Trophoblast cell (in vitro differentiated cells and primary cell): Measurements from ENCODE around the gene UPF3A.

Source experiments
- DNase-seq, 2 donors: peaks; one replicate each; pipeline ENCODE4 v3.0.0-alpha.2; 2016
- H2AFZ ChIP-seq: 2 replicates; pipeline ENCODE4 v1.6.1; 2013; ENCODE audit warnings: low read length, moderate library complexity, mild to moderate bottlenecking; ENCODE audit not compliant: insufficient read depth, poor library complexity
- H2AK5ac ChIP-seq: 2 replicates; pipeline ENCODE4 v1.6.1; 2013; ENCODE audit warnings: mild to moderate bottlenecking, low read length
- H2BK120ac ChIP-seq: 2 replicates; pipeline ENCODE4 v1.6.1; 2013; ENCODE audit warnings: low read length, mild to moderate bottlenecking, moderate library complexity; ENCODE audit not compliant: insufficient read depth, poor library complexity
- H2BK12ac ChIP-seq: 2 replicates; pipeline ENCODE4 v1.6.1; 2013; ENCODE audit warnings: mild to moderate bottlenecking, low read length, moderate library complexity
- H2BK5ac ChIP-seq: 2 replicates; pipeline ENCODE4 v1.6.1; 2013; ENCODE audit warnings: low read length, low read depth, moderate library complexity, mild to moderate bottlenecking; ENCODE audit not compliant: poor library complexity
- H3K14ac ChIP-seq: 2 replicates; pipeline ENCODE4 v1.6.1; 2013; ENCODE audit warnings: mild to moderate bottlenecking, low read length
- H3K18ac ChIP-seq: 2 replicates; pipeline ENCODE4 v1.6.1; 2013; ENCODE audit warnings: mild to moderate bottlenecking, low read length
- H3K23ac ChIP-seq: 2 replicates; pipeline ENCODE4 v1.6.1; 2013; ENCODE audit warnings: low read length
- H3K27ac ChIP-seq: 2 replicates; pipeline ENCODE4 v1.5.1; 2013; ENCODE audit warnings: low read depth, mild to moderate bottlenecking, inconsistent platforms, low read length, moderate library complexity
- H3K27me3 ChIP-seq: 2 replicates; pipeline ENCODE4 v1.6.1; 2013; ENCODE audit warnings: inconsistent platforms, mild to moderate bottlenecking, low read length, moderate library complexity; ENCODE audit not compliant: insufficient read depth
- H3K36me3 ChIP-seq, 2 experiments: 1 replicate in 1 of 2; 2 replicates in 1 of 2; pipeline ENCODE4 v1.6.1; 2013; ENCODE audit warnings: low read length in 2 of 2, mild to moderate bottlenecking in 2 of 2, moderate library complexity in 1 of 2; ENCODE audit not compliant: insufficient read depth in 2 of 2, control insufficient read depth in 1 of 2
- H3K4ac ChIP-seq: 2 replicates; pipeline ENCODE4 v1.6.1; 2013; ENCODE audit warnings: low read depth, mild to moderate bottlenecking, low read length, moderate library complexity
- H3K4me1 ChIP-seq, 2 experiments: 1 replicate in 1 of 2; 2 replicates in 1 of 2; pipeline ENCODE4 v1.6.1; 2013; ENCODE audit warnings: low read length in 2 of 2, mild to moderate bottlenecking in 2 of 2, moderate library complexity in 1 of 2; ENCODE audit not compliant: insufficient read depth in 2 of 2, control insufficient read depth in 1 of 2
- H3K4me2 ChIP-seq: 2 replicates; pipeline ENCODE4 v1.6.1; 2013; ENCODE audit warnings: inconsistent platforms, mild to moderate bottlenecking, low read length, moderate library complexity
- H3K4me3 ChIP-seq: 2 replicates; pipeline ENCODE4 v1.5.1; 2013; ENCODE audit warnings: mild to moderate bottlenecking, low read depth, low read length, inconsistent platforms
- H3K79me1 ChIP-seq: one replicate; pipeline ENCODE4 v1.6.1; 2013; ENCODE audit warnings: low read length
- H3K79me2 ChIP-seq: 2 replicates; pipeline ENCODE4 v1.6.1; 2013; ENCODE audit warnings: low read length, mild to moderate bottlenecking; ENCODE audit not compliant: control insufficient read depth, insufficient read depth, poor library complexity
- H3K9ac ChIP-seq: 2 replicates; pipeline ENCODE4 v1.6.1; 2013; ENCODE audit warnings: mild to moderate bottlenecking, low read length
- H3K9me3 ChIP-seq: 2 replicates; pipeline ENCODE4 v1.6.1; 2013; ENCODE audit warnings: low read depth, mild to moderate bottlenecking, control low read depth, inconsistent platforms, low read length; ENCODE audit not compliant: insufficient read depth
- H4K12ac ChIP-seq: 2 replicates; pipeline ENCODE4 v1.6.1; 2013; ENCODE audit warnings: low read depth, mild to moderate bottlenecking, low read length, moderate library complexity
- H4K8ac ChIP-seq: 2 replicates; pipeline ENCODE4 v1.6.1; 2013; ENCODE audit warnings: low read depth, mild to moderate bottlenecking, low read length, moderate library complexity
- H4K91ac ChIP-seq: one replicate; pipeline ENCODE4 v1.6.1; 2013; ENCODE audit warnings: low read depth, mild to moderate bottlenecking, low read length, moderate library complexity
- WGBS: extraction: QIAGEN DNeasy Blood & Tissue Kit; methylation state at CpG from one replicate; pipeline ENCODE4 v1.1.7; 2013; ENCODE audit warnings: missing lambda C conversion rate; ENCODE audit not compliant: insufficient read length, insufficient coverage; ENCODE audit errors: extremely low coverage; 5-methylcytosine and 5-hydroxymethylcytosine counted together

The UPF3A gene

DNA sequence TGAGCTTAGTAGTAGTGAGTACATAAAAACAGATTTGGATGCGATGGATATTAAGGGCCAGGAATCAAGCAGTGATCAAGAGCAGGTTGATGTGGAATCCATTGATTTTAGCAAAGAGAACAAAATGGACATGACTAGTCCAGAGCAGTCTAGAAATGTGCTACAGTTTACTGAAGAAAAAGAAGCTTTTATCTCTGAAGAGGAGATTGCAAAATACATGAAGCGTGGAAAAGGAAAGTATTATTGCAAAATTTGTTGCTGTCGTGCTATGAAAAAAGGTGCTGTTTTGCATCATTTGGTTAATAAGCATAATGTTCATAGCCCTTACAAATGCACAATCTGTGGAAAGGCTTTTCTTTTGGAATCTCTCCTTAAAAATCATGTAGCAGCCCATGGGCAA lies 44.3 kb downstream of the UPF3A start:
- H3K27me3 ChIP-seq, result no peaks in the 10 kb centered on the region
- H3K79me2 ChIP-seq, result no peaks in the 10 kb centered on the region
- no peak overlapping the region for H2BK120ac ChIP-seq
- H3K9ac ChIP-seq, result no peak overlapping the region
- no peak overlapping the region for H3K4ac ChIP-seq
- no peak overlapping the region for H2BK5ac ChIP-seq
- no peak overlapping the region for H3K14ac ChIP-seq
- no peak overlapping the region for H2AFZ ChIP-seq
- H3K18ac ChIP-seq, result no peak overlapping the region
- H4K12ac ChIP-seq, result no peak overlapping the region
- H3K4me3 ChIP-seq, result no peak overlapping the region
- H3K4me2 ChIP-seq, result no peak overlapping the region
- H3K36me3 ChIP-seq, result peaks cover 14 to 27% of the 10 kb centered on the region in 2 experiments
- no peak overlapping the region for H2BK12ac ChIP-seq
- no peaks in the 10 kb centered on the region for H3K4me1 ChIP-seq
- WGBS, result no CpG with 5 or more reads among the region's 3 CpGs
- H4K91ac ChIP-seq, result no peak overlapping the region
- H3K23ac ChIP-seq, result no peak overlapping the region
- H4K8ac ChIP-seq, result no peak overlapping the region
- no peak overlapping the region for H3K27ac ChIP-seq
- no peak overlapping the region for H2AK5ac ChIP-seq
- DNase-seq, result no peak
- H3K79me1 ChIP-seq, result no peaks in the 10 kb centered on the region
- no peaks in the 10 kb centered on the region for H3K9me3 ChIP-seq

DNA sequence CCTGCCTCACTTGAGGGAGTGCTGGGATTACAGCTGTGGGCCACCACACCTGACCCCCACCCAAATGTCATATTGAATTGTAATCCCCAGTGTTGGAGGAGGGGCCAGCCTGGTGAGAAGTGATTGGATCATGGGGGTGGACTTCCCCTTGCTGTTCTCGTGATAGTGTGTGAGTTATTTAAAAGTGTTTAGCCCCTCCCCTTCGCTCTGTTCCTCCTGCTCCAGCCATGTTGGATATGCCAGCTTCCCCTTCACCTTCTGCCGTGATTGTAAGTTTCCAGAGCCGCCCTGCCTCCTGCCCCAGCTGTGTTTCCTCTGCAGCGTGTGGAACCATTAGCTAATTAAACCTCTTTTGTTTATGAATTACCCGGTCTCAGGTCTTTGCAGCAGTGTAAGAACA lies 46.6 kb downstream of the UPF3A start:
- Histone ChIP-seq H3K79me2 (no peaks in the 10 kb centered on the region), H3K18ac (no peak overlapping the region), H3K9ac (no peak overlapping the region), H3K4me3 (no peak overlapping the region), H2AFZ (no peak overlapping the region), H2AK5ac (no peak overlapping the region), H2BK120ac (no peak overlapping the region), H3K4me2 (no peak overlapping the region), H2BK5ac (no peak overlapping the region), H3K36me3 (peaks cover 7 to 20% of the 10 kb centered on the region in 2 experiments), H4K91ac (no peak overlapping the region), H3K9me3 (no peaks in the 10 kb centered on the region), H4K12ac (no peak overlapping the region), H4K8ac (no peak overlapping the region), H3K79me1 (no peaks in the 10 kb centered on the region), H3K23ac (no peak overlapping the region), H3K27me3 (no peaks in the 10 kb centered on the region), H3K14ac (no peak overlapping the region), H2BK12ac (no peak overlapping the region), H3K4ac (no peak overlapping the region), H3K4me1 (no peaks in the 10 kb centered on the region), H3K27ac (no peak overlapping the region)
- no peak for DNase-seq
- no CpG with 5 or more reads among the region's 6 CpGs for WGBS

DNA sequence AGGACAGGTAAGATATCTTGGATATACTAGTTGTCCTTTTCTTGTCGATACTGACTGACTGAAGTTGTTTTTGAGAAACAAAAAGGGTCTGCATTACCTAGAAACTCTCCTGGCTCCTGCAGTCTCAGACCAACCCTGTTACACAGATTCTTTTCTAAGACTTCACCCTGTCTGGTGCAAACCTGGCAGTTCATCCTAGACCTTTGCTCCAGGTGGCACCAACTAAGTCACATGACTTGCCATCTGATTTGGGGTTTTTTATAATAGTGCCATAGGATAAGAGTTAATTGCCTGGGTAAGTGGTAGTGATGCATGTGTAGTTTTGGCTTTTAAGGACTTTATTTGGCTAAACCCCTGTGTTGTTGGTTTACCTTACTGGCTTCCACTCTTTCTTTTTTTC lies 47.2 kb downstream of the UPF3A start:
- no peak overlapping the region for H3K27ac ChIP-seq
- H2BK12ac ChIP-seq, result no peak overlapping the region
- H4K12ac ChIP-seq, result no peak overlapping the region
- no peak overlapping the region for H3K4me2 ChIP-seq
- no peak overlapping the region for H3K14ac ChIP-seq
- WGBS, result no CpG with 5 or more reads among the region's 1 CpG
- no peak overlapping the region for H3K4me3 ChIP-seq
- DNase-seq, result no peak
- no peak overlapping the region for H3K23ac ChIP-seq
- no peak overlapping the region for H3K18ac ChIP-seq
- H4K91ac ChIP-seq, result no peak overlapping the region
- no peaks in the 10 kb centered on the region for H3K9me3 ChIP-seq
- H2AK5ac ChIP-seq, result no peak overlapping the region
- peaks cover 7 to 19% of the 10 kb centered on the region in 2 experiments for H3K36me3 ChIP-seq
- no peaks in the 10 kb centered on the region for H3K27me3 ChIP-seq
- H2BK120ac ChIP-seq, result no peak overlapping the region
- no peak overlapping the region for H3K9ac ChIP-seq
- H4K8ac ChIP-seq, result no peak overlapping the region
- no peaks in the 10 kb centered on the region for H3K79me1 ChIP-seq
- no peak overlapping the region for H3K4ac ChIP-seq
- H3K4me1 ChIP-seq, result no peaks in the 10 kb centered on the region
- H2BK5ac ChIP-seq, result no peak overlapping the region
- H2AFZ ChIP-seq, result no peak overlapping the region
- H3K79me2 ChIP-seq, result no peaks in the 10 kb centered on the region

DNA sequence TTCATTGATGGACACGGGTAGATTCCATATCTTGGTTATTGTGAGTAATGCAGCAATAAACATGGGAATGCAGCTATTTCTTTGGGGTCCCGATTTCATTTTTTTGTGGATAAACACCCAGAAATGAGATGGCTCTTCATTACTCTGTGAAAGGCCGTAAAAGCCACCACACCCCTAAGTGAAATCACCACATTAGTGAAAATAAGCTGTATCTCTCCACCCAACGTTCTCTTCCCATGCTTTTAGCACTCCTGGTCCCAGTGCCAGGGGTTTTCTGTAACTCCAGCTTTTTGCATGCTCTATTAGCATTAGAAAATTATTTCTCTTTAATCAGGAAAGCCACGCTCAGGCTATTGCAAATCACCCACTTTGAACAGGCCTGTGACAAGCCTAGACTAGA lies 48.7 kb downstream of the UPF3A start:
- no peak overlapping the region for H2BK12ac ChIP-seq
- DNase-seq, result no peak
- H3K4me2 ChIP-seq, result no peak overlapping the region
- no peak overlapping the region for H4K12ac ChIP-seq
- H3K4me3 ChIP-seq, result no peak overlapping the region
- no peak overlapping the region for H4K91ac ChIP-seq
- H3K27me3 ChIP-seq, result no peaks in the 10 kb centered on the region
- H3K27ac ChIP-seq, result no peak overlapping the region
- no peak overlapping the region for H4K8ac ChIP-seq
- no peak overlapping the region for H3K18ac ChIP-seq
- WGBS, result no CpG with 5 or more reads among the region's 5 CpGs
- H3K4me1 ChIP-seq, result no peaks in the 10 kb centered on the region
- H2BK5ac ChIP-seq, result no peak overlapping the region
- peaks cover 0 to 6% of the 10 kb centered on the region in 2 experiments for H3K36me3 ChIP-seq
- H2AFZ ChIP-seq, result no peak overlapping the region
- H3K9ac ChIP-seq, result no peak overlapping the region
- no peak overlapping the region for H2BK120ac ChIP-seq
- no peak overlapping the region for H3K14ac ChIP-seq
- H3K79me1 ChIP-seq, result no peaks in the 10 kb centered on the region
- H3K9me3 ChIP-seq, result no peaks in the 10 kb centered on the region
- H2AK5ac ChIP-seq, result no peak overlapping the region
- no peaks in the 10 kb centered on the region for H3K79me2 ChIP-seq
- H3K4ac ChIP-seq, result no peak overlapping the region
- no peak overlapping the region for H3K23ac ChIP-seq
